Natural killer cell (primary cell): Measurements from ENCODE around the gene RAD51B. TPM values are rescaled to one million over a fixed set of nuclear protein-coding genes. Genes with fewer than 3 reads are reported as not detected.

Experiments
- ATAC-seq, 3 donors: fragments of 150-1000 bp in 2 of 3; fragments of 200-7000 bp in 1 of 3; cut with Tn5 transposase; 1 replicate in 1 of 3; 2 replicates in 2 of 3; pipeline ENCODE4 v1.10.0; 2021; ENCODE audit warnings: mild to moderate bottlenecking in 2 of 3, moderate library complexity in 2 of 3
- DNase-seq, 2 donors: peaks; one replicate each; pipeline versions ENCODE4 v3.0.0 to v3.0.0-alpha.2; 2013 to 2021; ENCODE audit warnings: mixed read lengths in 1 of 2
- H3K27ac ChIP-seq: one replicate; pipeline ENCODE4 v1.5.1; 2013; ENCODE audit warnings: mild to moderate bottlenecking, low read length
- H3K27me3 ChIP-seq: one replicate; pipeline ENCODE4 v1.6.1; 2013; ENCODE audit warnings: low read length; ENCODE audit not compliant: control insufficient read depth, insufficient read depth
- H3K36me3 ChIP-seq: one replicate; pipeline ENCODE4 v1.6.1; 2013; ENCODE audit warnings: low read length; ENCODE audit not compliant: control insufficient read depth, insufficient read depth
- H3K4me1 ChIP-seq: one replicate; pipeline ENCODE4 v1.6.1; 2013; ENCODE audit warnings: low read length; ENCODE audit not compliant: control insufficient read depth, insufficient read depth
- H3K4me3 ChIP-seq: one replicate; pipeline ENCODE4 v1.5.1; 2013; ENCODE audit warnings: low read length
- H3K9me3 ChIP-seq: one replicate; pipeline ENCODE4 v1.6.1; 2013; ENCODE audit warnings: low read length; ENCODE audit not compliant: control insufficient read depth, insufficient read depth
- H3K27ac Mint-ChIP-seq, 2 donors: one replicate each; pipeline ENCODE4 v1.8.0; 2022; ENCODE audit warnings: mild to moderate bottlenecking in 2 of 2, mixed read lengths in 2 of 2, moderate library complexity in 1 of 2
- H3K27me3 Mint-ChIP-seq, 2 donors: one replicate each; pipeline ENCODE4 v1.8.0; 2022; ENCODE audit warnings: low read depth in 2 of 2, mixed read lengths in 2 of 2
- H3K36me3 Mint-ChIP-seq: one replicate; pipeline ENCODE4 v1.8.0; 2022; ENCODE audit warnings: mixed read lengths
- H3K4me1 Mint-ChIP-seq, 2 donors: one replicate each; pipeline ENCODE4 v1.8.0; 2022; ENCODE audit warnings: mixed read lengths in 2 of 2
- H3K4me3 Mint-ChIP-seq: one replicate; pipeline ENCODE4 v1.8.0; 2022; ENCODE audit warnings: mild to moderate bottlenecking, moderate library complexity, mixed read lengths
- H3K9me3 Mint-ChIP-seq, 2 donors: one replicate each; pipeline ENCODE4 v1.8.0; 2022; ENCODE audit warnings: mixed read lengths in 2 of 2
- CTCF ChIP-seq: fragments of 200-600 bp; IDR thresholded peaks from one replicate; pipeline ENCODE4 v1.8.0; 2022; ENCODE audit warnings: antibody characterized with exemption
- WGBS: methylation state at CpG from one replicate; pipeline ENCODE4 v1.1.7; 2013; ENCODE audit warnings: missing lambda C conversion rate; ENCODE audit not compliant: insufficient coverage; 5-methylcytosine and 5-hydroxymethylcytosine counted together
- intact Hi-C: fragments of 100-400 bp; cut with micrococcal nuclease; formaldehyde crosslinking; loops from one replicate; pipeline ENCODE4 v1.14.2; 2022
- total RNA-seq, 4 donors: library from RNA; stranded (reverse); fragments of 120-200 nt in 1 of 4; gene quantifications; one replicate each; pipeline versions ENCODE4 v1.2.3 to v1.2.4, GENCODE V29; 2013 to 2022

Gene RAD51B
- total RNA-seq, 3 donors from 2014 or later (not counting 1 experiment from before 2014, with no cell fraction given), result 28.1 to 37.6 (median 28.6) TPM

GRCh38 chr14:68268719-68269118, 449.1 kb downstream of the RAD51B start:
- peak; percentile 88 to 94 (median 89) for ATAC-seq
- peak; percentile 41 to 52 for DNase-seq

GRCh38 chr14:68269136-68269927, 449.8 kb downstream of the RAD51B start:
- peak overlapping the region; percentile 76 for H3K27ac ChIP-seq
- no peaks in the 10 kb centered on the region for H3K9me3 Mint-ChIP-seq
- intact Hi-C loops, result loop anchor here (5.0 kb wide), 2 partner anchors 57 to 548 kb away; no protein-coding TSS in a partner anchor
- ATAC-seq (peak; percentile 53 to 77 (median 65)), DNase-seq (peak in 1 of 2 donors; percentile 45)
- H3K36me3 Mint-ChIP-seq, result no peaks in the 10 kb centered on the region
- no peaks in the 10 kb centered on the region for H3K36me3 ChIP-seq
- H3K27ac Mint-ChIP-seq, result peak overlapping the region; percentile 92 to 93
- H3K27me3 Mint-ChIP-seq, result no peaks in the 10 kb centered on the region
- 68% methylated on average over 7 of the region's 8 CpGs for WGBS
- H3K27me3 ChIP-seq, result no peaks in the 10 kb centered on the region
- peaks cover 26% of the 10 kb centered on the region for H3K4me1 ChIP-seq
- H3K4me3 ChIP-seq, result no peak overlapping the region
- H3K4me1 Mint-ChIP-seq, result peaks cover 51 to 53% of the 10 kb centered on the region in 2 donors
- no peaks in the 10 kb centered on the region for H3K9me3 ChIP-seq
- TF ChIP-seq CTCF, result no peak
- H3K4me3 Mint-ChIP-seq, result peak overlapping the region; percentile 80

More at GRCh38 chr14:68268719-68269118, 449.1 kb downstream of the RAD51B start:
- WGBS, result 36% methylated on average over 1 of the region's 1 CpG
- no peak for TF ChIP-seq CTCF
- Histone ChIP-seq H3K4me1 (peaks cover 26% of the 10 kb centered on the region), H3K27me3 (no peaks in the 10 kb centered on the region), H3K9me3 (no peaks in the 10 kb centered on the region), H3K36me3 (no peaks in the 10 kb centered on the region), H3K27ac (peak overlapping the region; percentile 76), H3K4me3 (no peak overlapping the region)
- intact Hi-C loops, result loop anchor here (1.0 to 5.0 kb wide), 4 partner anchors 15 to 549 kb away; no protein-coding TSS in a partner anchor
- H3K27me3 Mint-ChIP-seq, result no peaks in the 10 kb centered on the region
- H3K27ac Mint-ChIP-seq, result peak overlapping the region; percentile 92 to 93
- no peaks in the 10 kb centered on the region for H3K9me3 Mint-ChIP-seq
- H3K36me3 Mint-ChIP-seq, result no peaks in the 10 kb centered on the region
- peak overlapping the region; percentile 80 for H3K4me3 Mint-ChIP-seq
- peaks cover 48 to 52% of the 10 kb centered on the region in 2 donors for H3K4me1 Mint-ChIP-seq

- Histone ChIP-seq H3K4me3 (no peak overlapping the region), H3K4me1 (peaks cover 26% of the 10 kb centered on the region), H3K36me3 (no peaks in the 10 kb centered on the region), H3K27ac (no peak overlapping the region), H3K27me3 (no peaks in the 10 kb centered on the region), H3K9me3 (no peaks in the 10 kb centered on the region)
- DNase-seq (no peak), ATAC-seq (no peak)
- Mint-ChIP-seq H3K27me3 (no peaks in the 10 kb centered on the region), H3K9me3 (no peaks in the 10 kb centered on the region), H3K4me1 (peaks cover 61 to 63% of the 10 kb centered on the region in 2 donors), H3K27ac (peak overlapping the region; percentile 92 to 93), H3K36me3 (no peaks in the 10 kb centered on the region), H3K4me3 (no peak overlapping the region)
- no peak for TF ChIP-seq CTCF
- intact Hi-C loops, result no loop called here
- 100% methylated on average over 1 of the region's 2 CpGs for WGBS
Measured at GRCh38 chr14:68270342-68270741, 450.8 kb downstream of the RAD51B start.
